H9 (cell line): ENCODE results near the gene ZNRF3. TPM values are rescaled to one million over a fixed set of nuclear protein-coding genes. Genes with fewer than 3 reads are reported as not detected.

Source experiments
- DNase-seq: peaks from one replicate; pipeline ENCODE4 v3.0.0-alpha.2; 2017
- H2AFZ ChIP-seq: one replicate; pipeline ENCODE4 v1.6.1; 2013; ENCODE audit warnings: mild to moderate bottlenecking, low read length, control low read depth, moderate library complexity
- H2AK5ac ChIP-seq: 2 replicates; pipeline ENCODE4 v1.6.1; 2013; ENCODE audit warnings: low read length, control low read depth, mixed read lengths; ENCODE audit not compliant: insufficient read length
- H2BK120ac ChIP-seq: one replicate; pipeline ENCODE4 v1.6.1; 2013; ENCODE audit warnings: low read depth, mild to moderate bottlenecking, low read length, control low read depth, inconsistent platforms; ENCODE audit not compliant: poor library complexity, severe bottlenecking
- H2BK12ac ChIP-seq: 2 replicates; pipeline ENCODE4 v1.6.1; 2013; ENCODE audit warnings: low read length, control low read depth, mixed read lengths, low read depth; ENCODE audit not compliant: insufficient read length
- H2BK15ac ChIP-seq: 2 replicates; pipeline ENCODE4 v1.6.1; 2013; ENCODE audit warnings: low read depth, low read length, control low read depth
- H2BK20ac ChIP-seq: one replicate; pipeline ENCODE4 v1.6.1; 2013; ENCODE audit warnings: low read depth, mild to moderate bottlenecking, low read length, control low read depth, inconsistent platforms; ENCODE audit not compliant: poor library complexity, severe bottlenecking
- H2BK5ac ChIP-seq: 2 replicates; pipeline ENCODE4 v1.6.1; 2013; ENCODE audit warnings: low read length, control low read depth, mixed read lengths; ENCODE audit not compliant: insufficient read length
- H3K14ac ChIP-seq: 2 replicates; pipeline ENCODE4 v1.6.1; 2013; ENCODE audit warnings: low read length, control low read depth; ENCODE audit not compliant: insufficient read depth
- H3K18ac ChIP-seq: 2 replicates; pipeline ENCODE4 v1.6.1; 2013; ENCODE audit warnings: low read depth, mild to moderate bottlenecking, mixed read lengths, low read length, control low read depth; ENCODE audit not compliant: insufficient read length
- H3K23ac ChIP-seq: 2 replicates; pipeline ENCODE4 v1.6.1; 2013; ENCODE audit warnings: low read length, control low read depth, mixed read lengths, low read depth; ENCODE audit not compliant: insufficient read length
- H3K23me2 ChIP-seq: 2 replicates; pipeline ENCODE4 v1.6.1; 2013; ENCODE audit warnings: low read depth, mild to moderate bottlenecking, mixed read lengths, low read length, control low read depth; ENCODE audit not compliant: insufficient read length, poor library complexity, severe bottlenecking
- H3K27ac ChIP-seq: 2 replicates; pipeline ENCODE4 v1.5.1; 2013; ENCODE audit warnings: low read length, control low read depth, mixed read lengths, low read depth; ENCODE audit not compliant: insufficient read length
- H3K27me3 ChIP-seq: 2 replicates; pipeline ENCODE4 v1.6.1; 2013; ENCODE audit warnings: low read length, control low read depth, inconsistent platforms; ENCODE audit not compliant: insufficient read depth
- H3K4ac ChIP-seq: 2 replicates; pipeline ENCODE4 v1.6.1; 2013; ENCODE audit warnings: low read depth, mild to moderate bottlenecking, control low read depth, inconsistent platforms, low read length, moderate library complexity
- H3K4me1 ChIP-seq: 2 replicates; pipeline ENCODE4 v1.6.1; 2013; ENCODE audit warnings: low read length, control low read depth, inconsistent platforms; ENCODE audit not compliant: insufficient read depth
- H3K4me2 ChIP-seq: 2 replicates; pipeline ENCODE4 v1.6.1; 2013; ENCODE audit warnings: low read length, control low read depth, mixed read lengths; ENCODE audit not compliant: insufficient read length, insufficient read depth
- H3K56ac ChIP-seq: 2 replicates; pipeline ENCODE4 v1.6.1; 2013; ENCODE audit warnings: low read depth, mild to moderate bottlenecking, mixed read lengths, low read length, control low read depth; ENCODE audit not compliant: insufficient read length
- H3K79me1 ChIP-seq: 2 replicates; pipeline ENCODE4 v1.6.1; 2013; ENCODE audit warnings: low read depth, mild to moderate bottlenecking, moderate library complexity, low read length, control low read depth, inconsistent platforms; ENCODE audit not compliant: insufficient read depth, poor library complexity, severe bottlenecking
- H3K79me2 ChIP-seq: 2 replicates; pipeline ENCODE4 v1.6.1; 2013; ENCODE audit warnings: low read length, control low read depth, inconsistent platforms; ENCODE audit not compliant: insufficient read depth
- H3K9ac ChIP-seq: 2 replicates; pipeline ENCODE4 v1.6.1; 2013; ENCODE audit warnings: low read length, control low read depth, mixed read lengths; ENCODE audit not compliant: insufficient read length; ENCODE audit errors: extremely low read depth
- H3K9me3 ChIP-seq: one replicate; pipeline ENCODE4 v1.6.1; 2013; ENCODE audit warnings: low read depth, low read length, inconsistent platforms; ENCODE audit not compliant: control insufficient read depth
- H3T11ph ChIP-seq: one replicate; pipeline ENCODE4 v1.6.1; 2013; ENCODE audit warnings: mild to moderate bottlenecking, low read length, control low read depth, inconsistent platforms
- H4K20me1 ChIP-seq: one replicate; pipeline ENCODE4 v1.6.1; 2013; ENCODE audit not compliant: control insufficient read depth, insufficient read length, insufficient read depth
- H4K5ac ChIP-seq: 2 replicates; pipeline ENCODE4 v1.6.1; 2013; ENCODE audit warnings: low read depth, mild to moderate bottlenecking, mixed read lengths, low read length, control low read depth; ENCODE audit not compliant: insufficient read length
- H4K8ac ChIP-seq: replicated peaks from 2 replicates; pipeline ENCODE4 v1.6.1; 2013; ENCODE audit warnings: low read length, control low read depth, mixed read lengths, low read depth; ENCODE audit not compliant: insufficient read length
- H4K91ac ChIP-seq: 2 replicates; pipeline ENCODE4 v1.6.1; 2013; ENCODE audit warnings: low read depth, mild to moderate bottlenecking, moderate library complexity, mixed read lengths, low read length, control low read depth; ENCODE audit not compliant: insufficient read length
- H3K27ac Mint-ChIP-seq, 3 experiments: 2 replicates in 2 of 3; 3 replicates in 1 of 3; pipeline ENCODE4 v1.8.0; 2020 to 2021; ENCODE audit warnings: mixed read lengths in 3 of 3, mild to moderate bottlenecking in 1 of 3, moderate library complexity in 1 of 3
- H3K27me3 Mint-ChIP-seq: 2 replicates; pipeline ENCODE4 v1.8.0; 2021; ENCODE audit warnings: low read depth, mild to moderate bottlenecking, moderate library complexity, mixed read lengths
- H3K36me3 Mint-ChIP-seq, 3 experiments: 2 replicates in 2 of 3; 3 replicates in 1 of 3; pipeline ENCODE4 v1.8.0; 2020 to 2021; ENCODE audit warnings: low read depth in 3 of 3, mixed read lengths in 3 of 3; ENCODE audit not compliant: insufficient read depth in 1 of 3
- H3K4me1 Mint-ChIP-seq, 2 experiments: 2 replicates each; pipeline ENCODE4 v1.8.0; 2020; ENCODE audit warnings: mixed read lengths in 2 of 2
- H3K4me3 Mint-ChIP-seq, 2 experiments: 2 replicates in 1 of 2; 3 replicates in 1 of 2; pipeline ENCODE4 v1.8.0; 2020 to 2021; ENCODE audit warnings: mild to moderate bottlenecking in 2 of 2, mixed read lengths in 2 of 2, moderate library complexity in 1 of 2
- H3K9me3 Mint-ChIP-seq, 2 experiments: 2 replicates in 1 of 2; 3 replicates in 1 of 2; pipeline ENCODE4 v1.8.0; 2020; ENCODE audit warnings: mild to moderate bottlenecking in 2 of 2, mixed read lengths in 2 of 2, moderate library complexity in 1 of 2
- CTCF ChIP-seq: fragments of 200-600 bp; sonication (generic); conservative IDR thresholded peaks from 3 replicates; pipeline ENCODE4 v1.8.0; 2021; ENCODE audit warnings: antibody characterized with exemption, mild to moderate bottlenecking
- WGBS: extraction: QIAGEN DNeasy Blood & Tissue Kit; methylation state at CpG from one replicate; pipeline ENCODE4 v1.1.7; 2013; ENCODE audit warnings: missing lambda C conversion rate, low lambda C conversion rate, mixed read lengths; ENCODE audit not compliant: insufficient read length; ENCODE audit errors: extremely low coverage; 5-methylcytosine and 5-hydroxymethylcytosine counted together
- total RNA-seq: library from RNA; stranded (reverse); gene quantifications from 2 replicates; pipeline ENCODE4 v1.2.1, GENCODE V29; 2021

Gene ZNRF3
- total RNA-seq, 1 experiment from 2014 or later: 20.6 TPM

- no peak overlapping the region for H4K91ac ChIP-seq
- H3K27ac Mint-ChIP-seq: peak overlapping the region in 2 of 3 experiments; percentile 84 to 89; a peak in 4 of 7 replicates
- no peak overlapping the region for H3K4ac ChIP-seq
- no peak overlapping the region for H2AK5ac ChIP-seq
- no peak overlapping the region for H3K18ac ChIP-seq
- H3K9me3 Mint-ChIP-seq: no peaks in the 10 kb centered on the region
- no peaks in the 10 kb centered on the region for H3K9me3 ChIP-seq
- no peaks in the 10 kb centered on the region for H3K23me2 ChIP-seq
- H4K20me1 ChIP-seq: no peaks in the 10 kb centered on the region
- H3K27me3 ChIP-seq: no peaks in the 10 kb centered on the region
- no peak overlapping the region for H2BK15ac ChIP-seq
- no peak overlapping the region for H3K27ac ChIP-seq
- no peak overlapping the region for H3K9ac ChIP-seq
- no peak overlapping the region for H3T11ph ChIP-seq
- H3K23ac ChIP-seq: no peak overlapping the region
- H3K4me2 ChIP-seq: no peak overlapping the region
- H3K4me3 Mint-ChIP-seq: no peak overlapping the region
- no peak overlapping the region for H2BK12ac ChIP-seq
- DNase-seq: no peak
- H4K5ac ChIP-seq: no peak overlapping the region
- no peak overlapping the region for H2BK5ac ChIP-seq
- H3K4me1 Mint-ChIP-seq: peaks cover 41 to 46% of the 10 kb centered on the region in 2 experiments
- H3K79me2 ChIP-seq: no peaks in the 10 kb centered on the region
- TF ChIP-seq CTCF: no peak
- no peak overlapping the region for H4K8ac ChIP-seq
- no peak overlapping the region for H2BK20ac ChIP-seq
- H3K14ac ChIP-seq: no peak overlapping the region
- no CpG with 5 or more reads among the region's 3 CpGs for WGBS
- peaks cover 14 to 41% (median 20%) of the 10 kb centered on the region in 3 experiments for H3K36me3 Mint-ChIP-seq
- no peaks in the 10 kb centered on the region; the same call in 1 of the 2 replicates for H3K27me3 Mint-ChIP-seq
- H3K56ac ChIP-seq: no peak overlapping the region
- no peak overlapping the region for H2BK120ac ChIP-seq
- H3K4me1 ChIP-seq: peaks cover 13% of the 10 kb centered on the region
- H2AFZ ChIP-seq: no peak overlapping the region
- peaks cover 3% of the 10 kb centered on the region for H3K79me1 ChIP-seq
These were observed 114.0 kb downstream of the ZNRF3 start for GRCh38 chr22:28997342-28997741.
